SKM-1 (cell line): ENCODE measurements around the gene GLYR1.

Experiments used
- DNase-seq: peaks from one replicate; lab custom pipeline; 2025; ENCODE audit not compliant: unreplicated experiment; lab: John Stamatoyannopoulos, UW

GLYR1 gene

DNA sequence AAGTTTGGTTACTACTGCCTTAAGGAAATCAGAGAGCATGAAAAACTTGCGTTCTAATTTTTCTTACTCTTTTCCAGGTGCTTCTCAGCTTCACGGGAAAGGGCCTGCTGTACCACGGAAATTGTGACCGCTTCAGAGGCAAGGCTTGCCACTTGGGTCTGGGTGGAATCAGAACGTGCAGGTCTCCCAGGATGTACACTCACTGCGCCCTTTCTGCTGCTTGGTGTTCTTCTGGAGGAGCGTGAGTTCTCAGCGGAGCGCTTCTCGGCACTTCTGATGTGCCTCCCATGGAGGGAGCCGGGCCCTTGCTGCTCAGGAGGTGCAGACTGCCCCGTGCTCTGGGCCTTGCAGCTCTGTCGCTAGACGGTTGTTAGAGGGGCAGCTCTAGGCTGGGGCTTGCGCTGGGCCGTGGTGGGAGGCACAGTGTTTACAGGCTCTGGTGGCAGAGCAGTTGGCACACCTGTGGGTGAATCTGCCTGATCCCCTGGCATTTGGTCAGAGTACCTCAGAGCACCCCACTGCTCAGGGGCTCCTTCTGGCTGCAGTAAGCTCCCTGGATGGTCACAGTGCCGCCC lies 33.0 kb upstream of the GLYR1 start:
- no peak for DNase-seq

DNA sequence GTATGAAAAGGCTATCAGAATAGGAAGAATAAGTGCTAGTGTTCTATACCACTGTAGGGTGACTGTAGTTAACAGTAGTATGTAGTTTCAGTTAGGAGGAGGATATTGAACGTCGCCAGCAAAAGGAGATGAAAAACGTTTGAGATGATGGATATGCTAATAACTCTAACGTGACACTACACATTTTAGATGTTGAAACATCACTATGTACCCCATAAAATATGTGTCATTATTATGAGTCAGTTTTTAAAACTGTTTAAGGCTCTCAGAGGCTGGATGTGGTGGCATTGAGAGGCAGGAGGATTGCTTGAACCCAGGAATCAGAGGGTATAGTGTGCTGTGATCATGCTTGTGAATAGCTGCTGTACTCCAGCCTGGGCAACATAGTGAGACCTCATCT lies 32.0 kb upstream of the GLYR1 start:
- DNase-seq: no peak

GRCh38 chr16:4877380-4877685 lies 30.2 kb upstream of the GLYR1 start:
- DNase-seq: no peak

- DNase-seq: no peak
Measured at GRCh38 chr16:4876646-4877379, 29.7 kb upstream of the GLYR1 start.

DNA sequence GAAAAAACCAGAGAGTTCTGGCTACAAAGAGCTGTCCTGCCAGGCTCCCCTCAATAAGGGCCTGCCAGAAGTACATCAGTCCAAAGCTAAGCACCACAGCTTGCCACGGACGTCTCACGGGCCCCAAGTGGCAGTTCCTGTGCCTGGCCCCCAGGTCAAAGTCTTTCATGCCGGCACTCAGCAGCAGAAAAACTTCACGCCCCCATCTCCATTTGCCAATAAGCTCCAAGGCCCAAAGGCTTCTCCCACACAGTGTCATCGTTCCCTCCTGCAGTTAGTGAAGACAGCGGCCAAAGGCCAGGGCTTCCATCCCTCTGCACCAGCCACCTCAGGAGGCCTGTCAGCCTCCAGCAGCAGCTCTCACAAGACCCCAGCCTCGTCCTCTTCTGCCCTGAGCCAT lies 27.6 kb upstream of the GLYR1 start:
- no peak for DNase-seq

- no peak for DNase-seq
Measured at GRCh38 chr16:4873091-4873490, 26.0 kb upstream of the GLYR1 start.

DNA sequence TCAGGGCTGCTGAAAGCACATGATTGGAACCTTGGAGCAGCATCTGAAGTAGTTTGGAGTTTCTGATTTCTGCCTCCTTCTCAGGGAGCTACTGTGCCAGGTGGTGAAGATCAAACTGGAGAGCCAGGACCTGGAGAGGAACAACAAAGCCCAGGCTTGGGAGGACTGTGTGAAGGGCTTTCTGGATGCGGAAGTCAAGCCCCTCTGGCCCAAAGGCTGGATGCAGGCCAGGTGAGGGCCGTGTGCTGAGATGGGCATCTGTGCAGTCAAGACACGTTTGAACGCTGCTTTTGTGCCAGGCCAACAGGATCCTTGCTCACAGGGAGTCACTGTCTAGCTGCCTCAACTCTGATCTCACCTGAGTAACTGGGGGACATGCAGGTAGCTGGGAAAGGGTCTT lies 24.0 kb upstream of the GLYR1 start:
- no peak for DNase-seq

- DNase-seq: no peak
Measured at GRCh38 chr16:4870138-4870671, 23.1 kb upstream of the GLYR1 start.

DNA sequence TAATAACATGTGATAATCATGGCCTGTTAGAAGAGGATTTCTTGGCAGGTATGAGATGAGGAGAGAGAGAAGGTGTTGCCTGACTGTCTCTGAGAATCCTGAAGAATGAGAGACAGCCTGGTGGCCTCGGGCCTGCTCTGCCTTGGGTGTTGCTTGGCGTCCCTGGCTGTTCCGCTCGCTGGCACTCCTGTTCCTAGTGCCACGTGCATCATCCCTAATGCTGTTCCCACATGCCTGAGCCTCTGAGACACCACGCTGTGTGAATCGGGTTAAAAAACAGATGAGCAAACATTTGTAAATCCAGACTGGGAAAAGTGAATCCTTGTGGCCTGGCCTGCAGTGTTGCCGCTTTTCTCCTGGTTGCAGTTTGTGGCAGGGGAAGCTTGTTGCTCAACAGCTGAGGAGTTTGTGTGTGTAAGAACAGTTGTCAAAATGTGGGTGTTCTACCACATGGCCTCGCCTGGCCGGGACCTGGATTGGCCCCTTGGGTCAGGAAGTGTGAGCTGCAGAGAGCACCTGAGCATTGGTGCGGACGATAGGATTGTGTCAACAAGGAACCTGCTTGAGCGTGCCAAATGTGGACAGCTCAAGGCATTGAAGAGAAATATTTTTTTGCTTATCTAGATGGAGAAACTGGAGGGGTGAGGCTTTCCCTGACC lies 22.2 kb upstream of the GLYR1 start:
- DNase-seq: no peak

DNA sequence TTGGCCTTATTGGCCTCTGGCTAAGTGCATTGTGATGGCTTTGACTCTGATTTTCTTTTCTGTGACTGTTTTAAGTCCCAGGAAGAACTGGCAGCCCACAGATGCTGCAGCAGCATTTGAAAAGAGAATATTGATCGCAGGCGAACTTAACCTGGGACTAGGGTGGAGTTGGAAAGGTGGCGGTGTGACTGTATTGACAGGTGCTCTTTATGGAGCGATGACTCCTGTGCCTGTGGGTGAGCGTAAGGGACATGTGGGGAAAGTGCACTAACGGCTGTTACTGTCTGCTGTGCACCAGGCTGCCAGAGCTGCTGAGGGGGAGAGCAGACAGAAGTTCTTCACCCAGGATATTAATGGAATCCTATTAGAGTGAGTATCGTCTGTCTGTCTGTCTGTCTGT lies 21.4 kb upstream of the GLYR1 start:
- DNase-seq: no peak

DNA sequence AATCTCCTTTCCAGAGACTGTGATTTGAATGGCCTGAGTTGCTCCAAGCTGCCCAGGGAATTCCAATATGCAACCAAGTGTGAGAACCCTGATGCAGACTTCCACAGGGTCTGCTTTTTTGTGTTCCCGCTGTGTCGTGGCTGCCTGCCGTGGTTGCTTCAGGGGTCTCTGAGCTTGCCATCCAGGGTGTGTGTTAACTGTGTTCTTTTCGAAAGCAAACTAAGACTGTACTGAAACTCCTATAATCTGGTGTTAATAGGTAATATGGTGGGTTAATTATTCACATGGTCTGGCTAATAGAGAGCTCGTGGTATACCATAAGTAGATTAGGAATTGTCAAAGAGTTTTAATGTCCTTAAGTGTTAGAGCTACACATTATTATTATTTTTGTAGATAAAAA lies 20.9 kb upstream of the GLYR1 start:
- no peak for DNase-seq

GRCh38 chr16:4866586-4866985 lies 19.5 kb upstream of the GLYR1 start:
- DNase-seq: no peak

- DNase-seq: no peak
Measured at GRCh38 chr16:4865231-4865860, 18.3 kb upstream of the GLYR1 start.

GRCh38 chr16:4864728-4865127 lies 17.6 kb upstream of the GLYR1 start:
- DNase-seq: no peak

DNA sequence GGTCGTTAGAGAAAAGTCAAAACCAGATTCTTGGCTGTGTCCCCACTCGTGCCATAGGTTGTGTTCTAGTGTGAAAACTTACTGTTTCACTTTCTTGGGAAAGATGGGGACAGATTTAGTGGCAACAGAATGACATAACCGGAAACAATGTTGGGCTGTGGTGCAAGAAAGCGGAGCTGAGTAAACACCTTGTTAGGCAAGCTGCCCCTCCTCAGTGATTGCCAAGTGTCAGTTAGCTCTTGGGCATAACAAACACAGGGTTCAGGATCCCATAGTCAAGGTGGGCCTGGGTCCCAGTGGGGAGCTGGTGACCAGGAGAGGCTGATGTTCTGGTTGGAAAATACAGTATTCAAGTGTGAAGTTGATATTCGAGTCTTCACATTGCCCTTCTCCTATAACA lies 15.6 kb upstream of the GLYR1 start:
- DNase-seq: no peak

- no peak for DNase-seq
Measured at GRCh38 chr16:4860727-4861342, 13.7 kb upstream of the GLYR1 start.

DNA sequence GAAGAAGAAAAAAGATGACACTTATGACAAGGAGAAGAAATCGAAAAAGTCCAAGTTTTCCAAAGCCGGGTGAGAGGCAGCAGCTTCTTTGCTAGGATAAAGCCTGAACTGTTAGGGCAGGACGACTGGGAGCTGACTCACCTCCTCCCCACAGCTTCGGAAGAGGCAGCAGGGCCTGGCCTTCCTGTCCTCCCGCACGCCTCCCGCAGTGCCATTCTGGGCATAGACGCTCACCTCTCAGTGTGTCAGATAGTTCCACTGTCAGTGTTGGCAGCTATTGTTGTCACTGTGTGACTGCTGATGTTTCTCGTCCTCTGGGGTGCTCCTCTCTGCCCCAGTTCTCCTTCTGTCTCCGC lies 12.8 kb upstream of the GLYR1 start:
- DNase-seq: no peak

GRCh38 chr16:4859190-4859899 lies 12.3 kb upstream of the GLYR1 start:
- no peak for DNase-seq

- DNase-seq: no peak
Measured at GRCh38 chr16:4855804-4856203, 8.7 kb upstream of the GLYR1 start.

DNA sequence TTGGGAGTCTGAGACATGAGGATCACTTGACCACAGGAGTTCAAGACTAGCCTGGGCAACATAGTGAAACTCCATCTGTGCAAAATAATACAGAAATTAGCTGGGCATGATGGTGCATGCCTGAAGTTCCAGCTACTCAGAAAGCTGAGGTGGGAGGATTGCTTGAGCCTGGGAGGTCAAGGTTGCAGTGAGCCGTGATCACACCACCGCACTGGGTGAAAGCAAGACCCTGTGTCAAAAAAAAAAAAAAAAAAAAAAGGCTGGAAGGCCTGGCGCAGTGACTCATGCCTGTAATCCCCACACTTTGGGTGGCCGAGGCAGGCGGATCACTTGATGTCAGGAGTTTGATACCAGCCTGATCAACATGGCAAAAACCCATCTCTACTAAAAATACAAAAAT lies 8.3 kb upstream of the GLYR1 start:
- no peak for DNase-seq

DNA sequence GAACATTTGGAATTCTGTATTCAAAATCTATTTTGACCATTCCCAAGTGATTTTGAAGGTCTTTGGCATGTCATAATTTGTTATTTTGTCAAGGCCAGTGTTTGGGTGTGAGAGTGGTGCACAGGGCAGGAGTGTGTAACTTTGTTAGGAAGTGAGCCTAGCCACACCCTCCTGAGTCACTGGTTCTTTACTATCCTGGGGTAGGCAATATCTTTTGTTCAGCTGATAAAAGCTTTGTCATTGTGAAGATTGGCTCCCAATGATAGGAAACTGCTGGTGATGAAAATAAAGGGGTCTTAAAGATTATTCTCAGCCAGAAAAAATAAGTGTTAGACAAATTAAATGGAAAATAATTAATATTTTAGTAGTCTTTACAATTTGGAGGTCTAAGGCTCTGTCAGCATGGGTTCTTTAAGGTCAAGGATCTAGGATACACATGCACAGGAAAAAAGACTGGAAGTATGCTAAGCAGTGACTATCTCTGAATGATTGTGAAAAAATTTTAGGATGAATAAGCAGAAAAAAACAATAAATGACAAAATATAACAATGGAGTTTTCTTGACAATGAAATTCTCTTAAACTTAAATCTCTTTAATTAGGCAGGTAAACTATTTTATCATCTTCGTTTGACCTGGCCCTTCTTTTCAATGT lies 5.3 kb upstream of the GLYR1 start:
- no peak for DNase-seq
